PFSK-1 (cell line): Measurements from ENCODE around the gene CLIC4.

ENCODE experiments used
- POLR2AphosphoS5 ChIP-seq: IDR thresholded peaks from 2 replicates; pipeline ENCODE4 v1.6.1; 2012; ENCODE audit warnings: low read depth, mild to moderate bottlenecking, control low read depth, low read length, moderate library complexity
- TAF1 ChIP-seq: IDR thresholded peaks from 2 replicates; pipeline ENCODE4 v1.6.1; 2012; ENCODE audit warnings: low read length, control low read depth, borderline replicate concordance; ENCODE audit not compliant: insufficient read depth

DNA sequence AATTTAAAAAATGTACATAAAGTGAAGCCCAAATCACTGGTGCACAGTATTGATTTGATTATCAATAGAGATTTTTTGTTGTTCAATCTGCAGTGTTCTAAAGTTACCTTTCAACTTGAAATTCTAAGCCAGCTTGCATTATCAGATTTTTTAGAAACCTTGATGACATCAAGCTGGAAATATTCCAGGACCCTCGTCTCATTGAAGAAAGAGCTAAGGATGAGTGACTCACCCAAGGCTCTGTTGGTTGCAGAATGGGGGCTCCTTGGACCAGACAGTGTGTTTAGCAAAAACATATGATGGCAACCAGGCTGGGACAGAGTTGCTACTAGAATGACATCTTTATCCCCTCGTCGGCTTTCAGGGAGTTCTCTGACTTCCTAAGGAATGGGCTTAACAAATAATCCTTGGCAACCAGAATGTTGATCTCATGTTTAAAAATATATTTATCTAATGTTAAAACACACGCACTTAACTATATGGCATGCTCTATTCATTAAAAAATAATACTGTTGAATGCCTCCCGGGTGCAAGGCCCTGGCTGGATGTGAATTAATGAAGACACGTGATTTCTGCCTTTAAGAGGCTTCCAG lies 105.2 kb downstream of the CLIC4 start:
- no peak for TF ChIP-seq POLR2AphosphoS5
- TF ChIP-seq TAF1 = no peak
